Measurements from ENCODE around the gene SLC10A7. TPM values are rescaled to one million over a fixed set of nuclear protein-coding genes. Genes with fewer than 3 reads are reported as not detected.
A peak's percentile ranks its signal among the peaks of the same experiment; 100 is the strongest.

The SLC10A7 gene
- 9.1 TPM for polyA plus RNA-seq (2012; ENCODE audit: missing spikeins)

- DNase-seq (ENCODE audit: insufficient read length) (peak; percentile 56), FAIRE-seq (peak; percentile 87)
- TF ChIP-seq POLR2AphosphoS5 (IDR thresholded peaks at IDR 0.05; ENCODE audit: low read depth, low read length) (no peak), POLR2A (IDR thresholded peaks at IDR 0.05; ENCODE audit: low read depth, low read length) (no peak), TAF1 (IDR thresholded peaks at IDR 0.05; ENCODE audit: borderline replicate concordance, low read depth, low read length) (no peak)
Measured at GRCh38 chr4:146521541-146522097, at the start of gene SLC10A7. Gene SLC10A7, minus strand, starts transcription at chr4:146521940. Its CDS starts 223 bp downstream, at chr4:146521717.

GRCh38 chr4:146567396-146567795 is 45.7 kb upstream of the SLC10A7 start:
- DNase-seq (ENCODE audit: insufficient read length) (no peak), FAIRE-seq (no peak)
- TF ChIP-seq POLR2A (IDR thresholded peaks at IDR 0.05; ENCODE audit: low read depth, low read length) (no peak), TAF1 (IDR thresholded peaks at IDR 0.05; ENCODE audit: borderline replicate concordance, low read depth, low read length) (no peak), POLR2AphosphoS5 (IDR thresholded peaks at IDR 0.05; ENCODE audit: low read depth, low read length) (no peak)

GRCh38 chr4:146564492-146564891 is 42.8 kb upstream of the SLC10A7 start:
- FAIRE-seq (no peak), DNase-seq (ENCODE audit: insufficient read length) (no peak)
- TF ChIP-seq POLR2A (IDR thresholded peaks at IDR 0.05; ENCODE audit: low read depth, low read length) (no peak), POLR2AphosphoS5 (IDR thresholded peaks at IDR 0.05; ENCODE audit: low read depth, low read length) (no peak), TAF1 (IDR thresholded peaks at IDR 0.05; ENCODE audit: borderline replicate concordance, low read depth, low read length) (no peak)

GRCh38 chr4:146550161-146550560 is 28.4 kb upstream of the SLC10A7 start:
- FAIRE-seq (no peak), DNase-seq (ENCODE audit: insufficient read length) (no peak)
- TF ChIP-seq TAF1 (IDR thresholded peaks at IDR 0.05; ENCODE audit: borderline replicate concordance, low read depth, low read length) (no peak), POLR2A (IDR thresholded peaks at IDR 0.05; ENCODE audit: low read depth, low read length) (no peak), POLR2AphosphoS5 (IDR thresholded peaks at IDR 0.05; ENCODE audit: low read depth, low read length) (no peak)

GRCh38 chr4:146548443-146548842 is 26.7 kb upstream of the SLC10A7 start:
- TF ChIP-seq POLR2AphosphoS5 (IDR thresholded peaks at IDR 0.05; ENCODE audit: low read depth, low read length) = no peak
- TF ChIP-seq TAF1 (IDR thresholded peaks at IDR 0.05; ENCODE audit: borderline replicate concordance, low read depth, low read length) = no peak
- no peak for TF ChIP-seq POLR2A (IDR thresholded peaks at IDR 0.05; ENCODE audit: low read depth, low read length)
- FAIRE-seq (no peak), DNase-seq (ENCODE audit: insufficient read length) (no peak)

- DNase-seq (ENCODE audit: insufficient read length) (no peak), FAIRE-seq (no peak)
- TF ChIP-seq POLR2A (IDR thresholded peaks at IDR 0.05; ENCODE audit: low read depth, low read length) (no peak), POLR2AphosphoS5 (IDR thresholded peaks at IDR 0.05; ENCODE audit: low read depth, low read length) (no peak), TAF1 (IDR thresholded peaks at IDR 0.05; ENCODE audit: borderline replicate concordance, low read depth, low read length) (no peak)
Measured at GRCh38 chr4:146545102-146545501, 23.4 kb upstream of the SLC10A7 start.

- FAIRE-seq = no peak
- no peak for TF ChIP-seq POLR2A (IDR thresholded peaks at IDR 0.05; ENCODE audit: low read depth, low read length)
- TF ChIP-seq POLR2AphosphoS5 (IDR thresholded peaks at IDR 0.05; ENCODE audit: low read depth, low read length) = no peak
- no peak for TF ChIP-seq TAF1 (IDR thresholded peaks at IDR 0.05; ENCODE audit: borderline replicate concordance, low read depth, low read length)
- no peak for DNase-seq (ENCODE audit: insufficient read length)
Measured at GRCh38 chr4:146534178-146534577, 12.4 kb upstream of the SLC10A7 start.

GRCh38 chr4:146525754-146526153 is 4.0 kb upstream of the SLC10A7 start:
- FAIRE-seq (no peak), DNase-seq (ENCODE audit: insufficient read length) (no peak)
- TF ChIP-seq TAF1 (IDR thresholded peaks at IDR 0.05; ENCODE audit: borderline replicate concordance, low read depth, low read length) (no peak), POLR2AphosphoS5 (IDR thresholded peaks at IDR 0.05; ENCODE audit: low read depth, low read length) (no peak), POLR2A (IDR thresholded peaks at IDR 0.05; ENCODE audit: low read depth, low read length) (no peak)

GRCh38 chr4:146524663-146525062 is 2.9 kb upstream of the SLC10A7 start:
- no peak for FAIRE-seq
- TF ChIP-seq TAF1 (IDR thresholded peaks at IDR 0.05; ENCODE audit: borderline replicate concordance, low read depth, low read length) (no peak), POLR2AphosphoS5 (IDR thresholded peaks at IDR 0.05; ENCODE audit: low read depth, low read length) (no peak), POLR2A (IDR thresholded peaks at IDR 0.05; ENCODE audit: low read depth, low read length) (no peak)
- DNase-seq (ENCODE audit: insufficient read length) = no peak

- DNase-seq (ENCODE audit: insufficient read length) = no peak
- FAIRE-seq = peak; percentile 66
- no peak for TF ChIP-seq POLR2A (IDR thresholded peaks at IDR 0.05; ENCODE audit: low read depth, low read length)
Measured at GRCh38 chr4:146522869-146523205, 1.1 kb upstream of the SLC10A7 start.

GRCh38 chr4:146522098-146522868 is 543 bp upstream of the SLC10A7 start:
- FAIRE-seq (peak; percentile 91), DNase-seq (ENCODE audit: insufficient read length) (peak; percentile 85)
- TF ChIP-seq TAF1 (IDR thresholded peaks at IDR 0.05; ENCODE audit: borderline replicate concordance, low read depth, low read length) (no peak), POLR2AphosphoS5 (IDR thresholded peaks at IDR 0.05; ENCODE audit: low read depth, low read length) (no peak), POLR2A (IDR thresholded peaks at IDR 0.05; ENCODE audit: low read depth, low read length) (peak; percentile 63; the same call in 1 of the 2 replicates)

GRCh38 chr4:146520896-146521540 is 722 bp downstream of the SLC10A7 start:
- peak; percentile 94 for FAIRE-seq
- peak; percentile 8 for DNase-seq (ENCODE audit: insufficient read length)
- TF ChIP-seq POLR2AphosphoS5 (IDR thresholded peaks at IDR 0.05; ENCODE audit: low read depth, low read length) = peak; percentile 29
- TF ChIP-seq POLR2A (IDR thresholded peaks at IDR 0.05; ENCODE audit: low read depth, low read length) = no peak
- TF ChIP-seq TAF1 (IDR thresholded peaks at IDR 0.05; ENCODE audit: borderline replicate concordance, low read depth, low read length) = no peak

Data from GM12892 (cell line).